Mammary epithelial cell (primary cell): ENCODE measurements around the gene ECEL1.

Experiments used
- CTCF ChIP-seq, 2 donors: IDR thresholded peaks in 1 of 2; conservative IDR thresholded peaks in 1 of 2; 2 replicates each; pipeline ENCODE4 v1.5.1; 2011 to 2012; ENCODE audit warnings: inconsistent platforms in 2 of 2, low read length in 2 of 2, mild to moderate bottlenecking in 2 of 2, control low read depth in 1 of 2, low read depth in 1 of 2; ENCODE audit not compliant: insufficient read depth in 1 of 2; ENCODE audit errors: extremely low read depth in 1 of 2
- EZH2 ChIP-seq: IDR thresholded peaks from 2 replicates; pipeline ENCODE4 v1.6.1; 2012; ENCODE audit warnings: low read length, inconsistent platforms, borderline replicate concordance

GRCh38 chr2:232457121-232458011 lies 30.3 kb downstream of the ECEL1 start:
- TF ChIP-seq CTCF (conservative IDR thresholded peaks at IDR 0.05 in 1 of 2, IDR thresholded peaks at IDR 0.05 in 1 of 2; ENCODE audit: extremely low read depth in 1 of 2, insufficient read depth in 1 of 2, low read depth in 1 of 2, low read length in 2 of 2), result no peak
- TF ChIP-seq EZH2, result no peak
